ENCODE results near the gene USP1. TPM values are rescaled to one million over a fixed set of nuclear protein-coding genes. Genes with fewer than 3 reads are reported as not detected.

The USP1 gene
- total RNA-seq, 1 donor from 2014 or later: 20.0 TPM

DNA sequence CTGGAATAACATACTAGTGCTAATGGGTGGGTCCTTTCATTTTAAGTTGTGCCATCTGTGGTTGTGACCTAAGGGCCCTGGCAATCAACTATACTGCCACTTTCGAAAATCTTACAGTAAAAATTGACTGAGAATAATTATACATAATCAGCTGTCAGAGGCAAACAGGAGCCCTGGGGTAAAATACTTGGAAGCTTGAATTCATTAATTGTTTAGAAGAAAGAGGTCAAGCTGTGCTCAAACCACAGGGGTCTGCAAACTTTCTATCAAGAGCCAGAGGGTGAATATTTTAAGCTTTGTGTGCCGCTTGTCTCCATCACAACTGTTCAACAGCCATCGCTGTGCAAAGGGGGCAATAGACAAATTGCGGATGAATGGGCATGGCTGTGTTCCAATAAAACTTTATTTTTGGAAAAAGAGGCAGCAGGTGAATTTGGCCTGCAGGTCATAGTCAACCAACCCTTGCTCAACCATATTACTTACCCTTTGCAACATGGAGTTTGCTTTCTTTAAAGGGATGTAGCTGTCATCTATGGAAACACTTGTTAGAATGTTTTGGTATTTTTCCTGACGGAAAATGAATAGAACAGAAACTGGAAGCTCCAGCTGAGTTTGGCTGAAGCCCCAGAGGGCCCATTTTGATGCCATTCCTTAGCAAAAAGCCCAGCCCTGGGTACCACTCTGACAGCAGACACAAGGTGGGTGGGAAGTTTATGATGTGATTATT is 35.7 kb upstream of the USP1 start:
- Mint-ChIP-seq H3K4me1 (ENCODE audit: unreplicated experiment) (no peaks in the 10 kb centered on the region), H3K27ac (ENCODE audit: unreplicated experiment) (no peak overlapping the region), H3K4me3 (ENCODE audit: unreplicated experiment) (no peak overlapping the region), H3K27me3 (ENCODE audit: unreplicated experiment) (peaks cover 2% of the 10 kb centered on the region), H3K9me3 (ENCODE audit: unreplicated experiment) (no peaks in the 10 kb centered on the region), H3K36me3 (ENCODE audit: low read depth, unreplicated experiment) (no peaks in the 10 kb centered on the region)
- TF ChIP-seq, protein P1, sequence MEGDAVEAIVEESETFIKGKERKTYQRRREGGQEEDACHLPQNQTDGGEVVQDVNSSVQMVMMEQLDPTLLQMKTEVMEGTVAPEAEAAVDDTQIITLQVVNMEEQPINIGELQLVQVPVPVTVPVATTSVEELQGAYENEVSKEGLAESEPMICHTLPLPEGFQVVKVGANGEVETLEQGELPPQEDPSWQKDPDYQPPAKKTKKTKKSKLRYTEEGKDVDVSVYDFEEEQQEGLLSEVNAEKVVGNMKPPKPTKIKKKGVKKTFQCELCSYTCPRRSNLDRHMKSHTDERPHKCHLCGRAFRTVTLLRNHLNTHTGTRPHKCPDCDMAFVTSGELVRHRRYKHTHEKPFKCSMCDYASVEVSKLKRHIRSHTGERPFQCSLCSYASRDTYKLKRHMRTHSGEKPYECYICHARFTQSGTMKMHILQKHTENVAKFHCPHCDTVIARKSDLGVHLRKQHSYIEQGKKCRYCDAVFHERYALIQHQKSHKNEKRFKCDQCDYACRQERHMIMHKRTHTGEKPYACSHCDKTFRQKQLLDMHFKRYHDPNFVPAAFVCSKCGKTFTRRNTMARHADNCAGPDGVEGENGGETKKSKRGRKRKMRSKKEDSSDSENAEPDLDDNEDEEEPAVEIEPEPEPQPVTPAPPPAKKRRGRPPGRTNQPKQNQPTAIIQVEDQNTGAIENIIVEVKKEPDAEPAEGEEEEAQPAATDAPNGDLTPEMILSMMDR (IDR thresholded peaks at IDR 0.05; ENCODE audit: unreplicated experiment): no peak
- no peak for DNase-seq (ENCODE audit: low spot score)

DNA sequence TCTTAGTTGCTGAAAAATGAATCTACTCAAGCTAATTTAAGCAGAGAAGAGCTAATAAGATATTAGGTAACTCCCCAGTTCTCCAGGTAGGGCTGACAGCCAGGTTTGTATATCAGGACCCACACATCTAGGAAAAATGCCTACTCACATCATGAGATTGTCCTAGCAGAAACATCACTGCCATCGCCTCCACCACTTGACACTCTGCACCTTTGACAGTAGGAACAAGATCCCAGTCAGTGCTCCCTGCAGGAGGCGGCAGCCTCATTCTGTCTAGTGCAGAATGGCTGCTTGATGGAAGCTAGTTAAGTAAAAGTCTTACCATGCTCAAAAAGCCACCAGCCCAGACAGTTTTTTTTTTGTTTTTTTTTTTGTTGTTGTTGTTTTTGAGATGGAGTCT is 31.6 kb upstream of the USP1 start:
- DNase-seq (ENCODE audit: low spot score): no peak
- Mint-ChIP-seq H3K9me3 (ENCODE audit: unreplicated experiment) (no peaks in the 10 kb centered on the region), H3K27me3 (ENCODE audit: unreplicated experiment) (peaks cover 2% of the 10 kb centered on the region), H3K4me3 (ENCODE audit: unreplicated experiment) (no peak overlapping the region), H3K27ac (ENCODE audit: unreplicated experiment) (no peak overlapping the region), H3K36me3 (ENCODE audit: low read depth, unreplicated experiment) (no peaks in the 10 kb centered on the region), H3K4me1 (ENCODE audit: unreplicated experiment) (no peaks in the 10 kb centered on the region)
- TF ChIP-seq, protein P1 (IDR thresholded peaks at IDR 0.05; ENCODE audit: unreplicated experiment): no peak

DNA sequence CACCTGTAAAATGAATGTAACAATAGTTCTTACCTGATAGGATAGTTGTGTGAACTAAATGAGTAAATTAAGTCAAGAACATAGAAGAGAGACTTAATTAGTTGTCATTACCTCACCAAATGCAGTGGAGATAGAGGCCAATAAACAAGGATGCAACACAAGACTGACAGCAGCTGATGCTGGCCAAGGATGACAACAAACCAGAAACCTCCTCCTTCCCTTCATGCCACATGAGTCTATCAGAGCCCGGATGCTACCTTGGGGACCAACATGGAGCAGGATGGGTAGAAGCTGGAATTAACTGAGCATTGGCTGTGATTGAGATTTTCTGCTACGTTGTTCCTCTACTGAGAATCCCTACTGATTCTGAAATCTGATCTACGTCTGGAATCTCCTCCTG is 30.3 kb upstream of the USP1 start:
- peaks cover 2% of the 10 kb centered on the region for H3K27me3 Mint-ChIP-seq (ENCODE audit: unreplicated experiment)
- H3K27ac Mint-ChIP-seq (ENCODE audit: unreplicated experiment): no peak overlapping the region
- H3K9me3 Mint-ChIP-seq (ENCODE audit: unreplicated experiment): no peaks in the 10 kb centered on the region
- no peak for DNase-seq (ENCODE audit: low spot score)
- H3K4me3 Mint-ChIP-seq (ENCODE audit: unreplicated experiment): no peak overlapping the region
- no peaks in the 10 kb centered on the region for H3K36me3 Mint-ChIP-seq (ENCODE audit: low read depth, unreplicated experiment)
- TF ChIP-seq, protein P1 (IDR thresholded peaks at IDR 0.05; ENCODE audit: unreplicated experiment): no peak
- no peaks in the 10 kb centered on the region for H3K4me1 Mint-ChIP-seq (ENCODE audit: unreplicated experiment)

DNA sequence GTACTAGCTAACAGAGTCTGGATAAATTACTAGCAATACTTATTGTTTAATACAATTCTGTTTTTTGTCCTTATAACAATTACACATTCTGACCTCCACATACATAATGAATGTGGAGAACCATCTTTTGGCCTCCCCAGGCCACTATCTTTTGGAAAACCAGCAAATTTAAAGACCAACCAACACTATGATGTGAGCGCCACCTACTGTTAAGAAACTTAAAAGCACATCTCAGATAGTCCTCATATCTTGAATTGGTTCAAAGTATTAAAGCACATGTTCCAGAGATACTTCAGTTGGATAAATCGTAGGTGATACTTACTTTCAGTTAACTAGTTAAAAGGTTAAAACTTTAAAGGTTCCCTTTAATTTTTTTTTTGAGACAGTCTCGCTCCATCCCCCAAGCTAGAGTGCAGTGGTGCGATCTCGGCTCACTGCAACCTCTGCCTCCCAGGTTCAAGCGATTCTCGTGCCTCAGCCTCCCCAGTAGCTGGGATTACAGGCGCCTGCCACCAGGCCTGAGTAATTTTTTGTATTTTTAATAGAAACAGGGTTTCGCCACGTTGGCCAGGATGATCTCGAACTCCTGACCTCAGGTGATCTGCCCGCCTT is 29.3 kb upstream of the USP1 start:
- H3K27me3 Mint-ChIP-seq (ENCODE audit: unreplicated experiment): peaks cover 2% of the 10 kb centered on the region
- no peaks in the 10 kb centered on the region for H3K9me3 Mint-ChIP-seq (ENCODE audit: unreplicated experiment)
- H3K27ac Mint-ChIP-seq (ENCODE audit: unreplicated experiment): no peak overlapping the region
- peak; percentile 17 for DNase-seq (ENCODE audit: low spot score)
- H3K4me3 Mint-ChIP-seq (ENCODE audit: unreplicated experiment): no peak overlapping the region
- H3K36me3 Mint-ChIP-seq (ENCODE audit: low read depth, unreplicated experiment): no peaks in the 10 kb centered on the region
- no peaks in the 10 kb centered on the region for H3K4me1 Mint-ChIP-seq (ENCODE audit: unreplicated experiment)
- TF ChIP-seq, protein P1 (IDR thresholded peaks at IDR 0.05; ENCODE audit: unreplicated experiment): peak; percentile 83

DNA sequence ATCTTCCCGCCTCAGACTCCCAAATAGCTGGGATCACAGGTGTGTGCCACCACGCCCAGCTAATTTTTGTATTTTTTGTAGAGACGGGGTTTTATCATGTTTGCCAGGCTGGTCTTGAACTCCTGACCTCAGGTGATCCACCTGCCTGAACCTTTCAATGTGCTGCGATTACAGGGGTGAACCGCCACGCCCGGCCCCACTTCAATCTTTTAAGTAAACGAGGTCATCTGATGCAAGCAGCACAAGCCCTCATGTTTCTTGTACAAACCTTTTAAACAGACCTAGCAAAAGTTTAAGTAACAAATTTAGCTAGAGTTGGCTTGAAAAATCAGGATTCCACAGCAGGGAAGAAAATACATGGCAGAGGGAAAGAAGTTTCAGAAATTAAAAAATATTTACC is 21.2 kb upstream of the USP1 start:
- Mint-ChIP-seq H3K27me3 (ENCODE audit: unreplicated experiment) (peaks cover 1% of the 10 kb centered on the region), H3K4me3 (ENCODE audit: unreplicated experiment) (no peak overlapping the region), H3K27ac (ENCODE audit: unreplicated experiment) (no peak overlapping the region), H3K36me3 (ENCODE audit: low read depth, unreplicated experiment) (no peaks in the 10 kb centered on the region), H3K4me1 (ENCODE audit: unreplicated experiment) (no peaks in the 10 kb centered on the region), H3K9me3 (ENCODE audit: unreplicated experiment) (no peaks in the 10 kb centered on the region)
- TF ChIP-seq, protein P1 (IDR thresholded peaks at IDR 0.05; ENCODE audit: unreplicated experiment): no peak
- DNase-seq (ENCODE audit: low spot score): no peak
